ENCODE data around the gene MPV17L2.

Gene MPV17L2

DNA sequence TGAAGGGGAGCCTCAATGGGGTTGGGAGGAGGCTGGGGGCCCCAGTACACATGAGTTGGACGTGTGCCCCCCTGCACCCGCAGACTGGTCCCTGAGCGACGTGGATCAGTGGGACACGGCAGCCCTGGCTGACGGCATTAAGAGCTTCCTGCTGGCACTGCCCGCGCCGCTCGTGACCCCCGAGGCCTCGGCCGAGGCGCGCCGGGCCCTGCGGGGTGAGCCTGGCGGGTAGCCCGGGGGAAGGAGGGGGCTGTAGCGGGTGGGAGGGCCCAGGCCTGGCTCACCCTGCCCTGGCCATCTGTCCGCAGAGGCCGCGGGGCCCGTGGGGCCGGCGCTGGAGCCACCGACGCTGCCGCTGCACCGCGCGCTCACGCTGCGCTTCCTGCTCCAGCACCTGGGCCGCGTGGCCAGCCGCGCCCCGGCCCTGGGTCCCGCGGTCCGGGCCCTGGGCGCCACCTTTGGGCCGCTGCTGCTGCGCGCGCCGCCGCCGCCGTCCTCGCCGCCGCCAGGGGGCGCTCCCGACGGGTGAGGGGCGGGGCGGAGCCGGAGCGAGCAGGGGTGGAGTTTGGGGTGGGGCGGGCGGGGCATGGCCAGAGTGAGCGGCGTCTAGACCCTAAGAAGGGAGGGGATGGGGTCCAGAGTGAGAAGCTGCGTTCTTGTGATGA, 31.9 kb upstream of the MPV17L2 start:
- peak; percentile 89 for DNase-seq (ENCODE audit: low read depth, low spot score)

DNA sequence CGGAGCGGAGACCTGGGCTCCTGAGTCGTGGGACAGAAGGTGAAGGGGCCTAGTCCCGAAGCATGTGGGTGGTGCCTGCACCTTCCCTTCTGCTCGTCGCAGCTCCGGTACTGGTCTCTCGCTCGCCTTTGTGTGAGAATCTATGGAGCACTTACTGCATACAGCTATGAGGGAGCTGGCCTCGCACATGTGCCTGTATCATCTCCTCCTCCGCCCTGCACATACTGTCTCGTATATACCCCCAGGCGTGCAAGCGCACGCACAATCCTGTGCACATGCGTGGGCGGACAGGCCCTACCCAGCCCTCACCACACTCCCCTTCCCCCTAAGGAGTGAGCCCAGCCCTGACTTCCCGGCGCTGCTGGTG, 31.4 kb upstream of the MPV17L2 start:
- no peak for DNase-seq (ENCODE audit: low read depth, low spot score)

DNA sequence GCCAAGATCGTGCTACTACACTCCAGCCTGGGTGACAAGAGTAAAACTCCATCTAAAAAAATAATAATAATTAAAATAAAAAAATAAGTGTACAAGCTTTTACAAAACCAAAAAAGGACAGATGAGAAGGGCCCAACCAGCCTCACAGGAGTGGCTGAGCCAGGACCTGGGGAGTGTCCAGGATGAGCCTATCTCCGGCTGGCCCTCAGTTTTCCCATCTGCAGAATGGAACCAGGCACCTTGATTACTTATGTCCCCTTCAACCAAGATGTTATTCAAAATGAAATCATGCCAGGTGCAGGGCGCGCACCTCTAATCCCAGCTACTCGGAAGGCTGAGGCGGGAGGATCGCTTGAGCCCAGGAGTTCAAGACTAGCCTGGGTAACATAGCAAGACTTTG, 28.9 kb upstream of the MPV17L2 start:
- DNase-seq (ENCODE audit: low read depth, low spot score) = no peak

GRCh38 chr19:18165794-18166544, 27.0 kb upstream of the MPV17L2 start:
- no peak for DNase-seq (ENCODE audit: low read depth, low spot score)

- DNase-seq (ENCODE audit: low read depth, low spot score) = no peak
Measured at GRCh38 chr19:18167011-18167410, 26.0 kb upstream of the MPV17L2 start.

DNA sequence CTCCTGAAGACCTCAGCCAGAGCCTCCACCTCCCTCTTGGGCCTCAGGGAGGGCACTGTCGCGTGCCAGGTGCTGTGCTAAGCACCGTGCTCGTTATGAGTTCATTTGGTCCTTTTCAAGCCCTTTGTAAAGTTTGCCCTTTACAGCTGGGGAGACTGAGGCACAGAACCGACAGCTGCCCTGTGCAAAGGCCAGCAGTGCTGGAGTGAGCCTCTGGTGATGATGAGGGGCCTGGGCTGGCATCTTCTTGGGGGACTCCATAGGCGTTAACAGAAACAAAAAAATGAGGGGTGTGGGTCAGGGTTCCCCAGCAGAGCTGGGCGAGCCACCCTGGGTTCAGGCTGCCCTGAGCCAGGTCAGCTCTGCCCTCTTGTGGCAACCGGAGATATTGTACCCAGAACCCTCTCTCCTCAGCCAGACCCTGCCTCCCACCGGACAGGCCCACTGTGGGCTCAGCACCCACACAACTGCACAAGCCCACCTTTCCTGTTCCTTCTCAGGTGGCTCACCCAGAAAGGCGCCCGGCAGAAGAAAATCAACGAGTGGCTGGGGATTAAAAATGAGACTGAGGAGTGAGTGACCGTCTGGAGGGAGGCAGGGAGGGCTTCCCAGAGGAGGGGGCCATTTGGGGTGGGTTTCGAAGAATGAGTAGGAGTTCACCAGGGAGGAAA, 24.9 kb upstream of the MPV17L2 start:
- peak; percentile 58 for DNase-seq (ENCODE audit: low read depth, low spot score)

DNA sequence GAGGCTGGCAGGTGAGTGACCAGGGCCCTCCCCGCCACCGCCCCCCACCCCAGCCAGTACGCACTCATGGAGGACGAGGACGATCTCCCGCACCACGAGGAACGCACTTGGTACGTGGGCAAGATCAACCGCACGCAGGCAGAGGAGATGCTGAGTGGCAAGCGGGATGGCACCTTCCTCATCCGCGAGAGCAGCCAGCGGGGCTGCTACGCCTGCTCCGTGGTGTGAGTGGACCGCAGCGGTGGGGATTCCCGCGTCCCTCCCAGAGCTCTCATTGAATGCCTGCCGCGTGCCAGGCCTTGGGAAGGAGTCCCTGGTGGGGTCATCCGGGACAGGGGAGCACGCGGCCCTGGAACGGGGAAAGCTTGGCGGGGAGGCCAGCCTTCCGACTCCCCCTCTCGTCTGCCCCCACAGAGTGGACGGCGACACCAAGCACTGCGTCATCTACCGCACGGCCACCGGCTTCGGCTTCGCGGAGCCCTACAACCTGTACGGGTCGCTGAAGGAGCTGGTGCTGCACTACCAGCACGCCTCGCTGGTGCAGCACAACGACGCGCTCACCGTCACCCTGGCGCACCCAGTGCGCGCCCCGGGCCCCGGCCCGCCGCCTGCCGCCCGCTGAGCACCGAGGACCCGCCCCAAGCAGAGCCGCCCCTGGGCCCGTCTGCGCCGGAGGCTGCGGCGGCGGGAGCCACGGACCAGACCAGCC, 24.2 kb upstream of the MPV17L2 start:
- no peak for DNase-seq (ENCODE audit: low read depth, low spot score)

DNA sequence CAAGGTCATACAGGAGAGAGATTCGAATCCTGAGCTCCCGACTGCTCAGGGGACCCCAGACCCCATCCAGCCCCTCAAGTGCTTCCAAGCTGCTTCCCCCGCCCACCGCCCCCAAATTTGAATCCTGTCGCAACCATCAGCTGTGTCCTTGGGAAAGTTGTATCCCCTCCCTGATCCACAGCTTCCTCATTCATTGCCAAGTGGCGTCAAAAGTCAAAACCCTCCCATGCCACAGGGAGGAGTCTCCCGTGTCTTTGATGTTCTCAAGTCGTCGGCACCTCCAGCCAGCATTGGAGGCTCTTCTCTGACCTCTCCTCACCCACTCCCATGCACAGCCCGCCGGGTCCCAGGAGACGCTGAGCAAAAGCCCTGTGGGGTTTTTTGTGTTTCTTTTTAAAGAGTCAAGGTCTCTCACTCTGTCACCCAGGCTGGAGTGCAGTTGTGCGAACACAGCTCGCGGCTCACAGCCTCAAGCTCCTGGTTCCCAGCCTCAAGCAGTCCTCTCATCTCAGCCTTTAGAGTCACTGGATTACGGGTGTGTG, 22.2 kb upstream of the MPV17L2 start:
- DNase-seq (ENCODE audit: low read depth, low spot score) = no peak

DNA sequence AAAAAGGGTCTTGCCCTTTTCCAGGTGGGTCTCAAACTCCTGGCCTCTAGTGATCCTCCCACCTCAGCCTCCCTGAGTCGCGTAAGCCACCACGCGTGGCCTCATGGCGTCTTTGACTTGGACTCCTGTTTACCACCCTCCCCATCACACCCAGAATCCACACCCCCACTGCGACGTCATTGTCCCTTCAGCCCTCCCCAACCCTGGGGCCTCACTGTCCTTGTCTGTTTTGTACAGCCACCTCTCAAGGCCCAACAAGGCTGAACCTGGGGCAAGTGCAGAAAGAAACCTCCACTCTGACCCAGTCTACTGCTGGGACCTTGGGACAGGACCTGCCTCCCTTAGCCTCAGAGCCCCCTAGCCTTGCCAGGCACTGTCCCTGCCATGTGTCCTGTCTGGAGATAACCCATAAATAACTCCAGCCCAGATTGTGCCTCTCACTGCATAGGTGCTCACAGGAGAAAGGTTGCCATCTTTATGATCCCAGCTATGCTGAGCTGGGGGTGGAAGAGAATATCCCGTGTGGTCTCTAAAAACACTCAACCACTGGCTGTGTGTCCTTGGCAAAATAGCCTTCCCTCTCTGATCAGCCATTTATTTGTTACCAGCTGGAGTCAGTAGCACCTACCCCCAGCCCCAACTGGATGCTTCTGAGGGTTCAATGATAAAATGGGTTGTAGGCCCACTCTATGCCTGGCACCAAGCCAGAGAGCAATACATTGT, 21.3 kb upstream of the MPV17L2 start:
- DNase-seq (ENCODE audit: low read depth, low spot score) = no peak

DNA sequence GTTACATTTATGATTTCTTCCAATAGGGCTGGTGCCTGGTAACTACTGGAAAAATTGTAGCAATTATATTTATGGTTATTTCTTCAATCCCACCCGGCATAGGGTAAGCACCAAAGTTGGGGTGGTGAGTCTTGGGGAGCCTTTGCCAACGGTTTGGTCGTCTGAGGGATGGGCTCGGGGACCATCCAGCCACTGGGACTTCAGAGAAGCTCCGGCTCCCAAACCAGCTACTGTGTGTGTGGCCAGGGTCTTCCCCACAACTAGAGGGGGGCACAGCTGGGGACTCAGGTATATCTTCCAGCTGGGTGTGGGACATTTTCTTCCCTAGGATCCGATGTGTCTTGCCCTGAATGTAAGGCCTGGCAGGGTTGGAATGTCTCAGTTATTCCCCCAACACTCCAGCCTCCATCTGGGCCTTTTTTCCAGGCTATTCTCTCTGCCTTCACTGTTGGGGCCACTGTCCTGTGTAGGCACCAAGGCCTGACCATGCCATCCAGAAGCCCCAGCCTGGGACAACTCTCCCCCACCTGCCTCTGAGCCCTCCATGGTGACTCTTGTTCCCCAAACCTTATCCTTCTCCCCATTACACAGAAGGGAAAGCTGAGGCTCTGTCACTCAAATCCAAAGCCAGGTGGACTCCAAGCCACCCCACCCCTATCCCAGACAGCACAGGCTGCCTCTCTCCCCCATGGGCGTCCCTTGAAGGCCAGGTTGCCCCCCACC, 20.5 kb upstream of the MPV17L2 start:
- no peak for DNase-seq (ENCODE audit: low read depth, low spot score)

DNA sequence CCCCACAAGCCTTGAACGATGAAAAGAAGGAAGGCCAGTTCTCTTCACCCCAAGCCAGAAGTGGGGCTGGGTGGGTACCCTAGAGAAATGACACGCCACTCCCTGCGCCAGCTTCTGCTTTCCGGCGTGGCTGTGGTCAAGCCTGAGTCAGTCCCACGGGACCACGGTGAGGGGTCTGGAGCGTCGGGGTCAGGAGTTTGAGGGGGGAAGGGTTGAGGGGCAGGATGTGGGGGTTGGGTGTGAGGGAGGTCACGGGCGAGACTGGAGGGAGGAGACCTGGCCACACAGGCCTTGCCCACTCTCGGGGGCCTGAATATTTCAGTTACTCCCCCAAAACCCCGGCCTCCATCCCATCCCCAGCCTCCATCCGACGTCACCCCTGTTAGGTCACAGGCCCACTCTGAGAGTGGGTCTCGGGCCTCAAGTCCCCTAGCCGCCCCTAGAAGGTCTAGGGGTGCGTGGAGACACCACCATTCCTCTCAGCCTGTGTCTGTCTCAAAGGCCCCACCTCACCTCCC, 19.9 kb upstream of the MPV17L2 start:
- DNase-seq (ENCODE audit: low read depth, low spot score) = no peak

DNA sequence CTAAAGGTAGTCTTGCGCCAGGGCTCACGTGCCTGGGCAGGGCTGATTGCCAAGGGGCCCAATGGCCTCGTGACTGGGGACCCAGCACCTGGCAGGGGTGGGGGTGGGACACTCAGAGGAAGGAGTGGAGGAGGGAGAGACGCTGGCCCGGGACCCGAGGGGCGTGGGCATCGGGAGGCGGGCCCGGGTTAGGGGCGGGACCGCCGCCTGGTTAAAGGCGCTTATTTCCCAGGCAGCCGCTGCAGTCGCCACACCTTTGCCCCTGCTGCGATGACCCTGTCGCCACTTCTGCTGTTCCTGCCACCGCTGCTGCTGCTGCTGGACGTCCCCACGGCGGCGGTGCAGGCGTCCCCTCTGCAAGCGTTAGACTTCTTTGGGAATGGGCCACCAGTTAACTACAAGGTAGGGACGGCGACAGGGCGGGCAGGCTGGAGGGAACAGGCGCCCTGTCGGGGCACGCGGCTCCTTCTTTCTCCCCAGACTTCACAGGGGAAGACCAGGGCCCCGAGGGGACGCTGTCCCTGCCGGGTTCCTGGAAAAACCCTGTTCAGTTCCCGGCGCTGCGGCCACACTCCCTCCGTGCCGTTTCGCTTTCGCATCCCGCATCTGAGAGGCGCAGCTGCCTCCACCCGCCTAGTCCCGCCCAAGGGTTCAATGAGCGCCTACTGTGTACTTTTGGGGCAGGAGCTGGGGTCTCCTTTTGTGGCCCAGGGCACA, 19.3 kb upstream of the MPV17L2 start, which contains the start of gene IFI30:
TSS of gene IFI30 (plus strand) at position 242 of the 717 bp plus-strand sequence. CDS start at position 271, 29 bp downstream.
- peak; percentile 60 for DNase-seq (ENCODE audit: low read depth, low spot score)

DNA sequence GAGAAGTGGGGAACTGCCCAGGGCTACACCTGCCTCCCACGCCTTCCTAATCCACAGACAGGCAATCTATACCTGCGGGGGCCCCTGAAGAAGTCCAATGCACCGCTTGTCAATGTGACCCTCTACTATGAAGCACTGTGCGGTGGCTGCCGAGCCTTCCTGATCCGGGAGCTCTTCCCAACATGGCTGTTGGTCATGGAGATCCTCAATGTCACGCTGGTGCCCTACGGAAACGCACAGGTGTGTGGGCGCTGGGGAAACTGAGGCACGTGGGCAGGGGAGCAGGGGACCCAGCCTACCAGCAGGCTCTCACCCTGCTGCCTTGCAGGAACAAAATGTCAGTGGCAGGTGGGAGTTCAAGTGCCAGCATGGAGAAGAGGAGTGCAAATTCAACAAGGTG, 18.0 kb upstream of the MPV17L2 start:
- no peak for DNase-seq (ENCODE audit: low read depth, low spot score)

DNA sequence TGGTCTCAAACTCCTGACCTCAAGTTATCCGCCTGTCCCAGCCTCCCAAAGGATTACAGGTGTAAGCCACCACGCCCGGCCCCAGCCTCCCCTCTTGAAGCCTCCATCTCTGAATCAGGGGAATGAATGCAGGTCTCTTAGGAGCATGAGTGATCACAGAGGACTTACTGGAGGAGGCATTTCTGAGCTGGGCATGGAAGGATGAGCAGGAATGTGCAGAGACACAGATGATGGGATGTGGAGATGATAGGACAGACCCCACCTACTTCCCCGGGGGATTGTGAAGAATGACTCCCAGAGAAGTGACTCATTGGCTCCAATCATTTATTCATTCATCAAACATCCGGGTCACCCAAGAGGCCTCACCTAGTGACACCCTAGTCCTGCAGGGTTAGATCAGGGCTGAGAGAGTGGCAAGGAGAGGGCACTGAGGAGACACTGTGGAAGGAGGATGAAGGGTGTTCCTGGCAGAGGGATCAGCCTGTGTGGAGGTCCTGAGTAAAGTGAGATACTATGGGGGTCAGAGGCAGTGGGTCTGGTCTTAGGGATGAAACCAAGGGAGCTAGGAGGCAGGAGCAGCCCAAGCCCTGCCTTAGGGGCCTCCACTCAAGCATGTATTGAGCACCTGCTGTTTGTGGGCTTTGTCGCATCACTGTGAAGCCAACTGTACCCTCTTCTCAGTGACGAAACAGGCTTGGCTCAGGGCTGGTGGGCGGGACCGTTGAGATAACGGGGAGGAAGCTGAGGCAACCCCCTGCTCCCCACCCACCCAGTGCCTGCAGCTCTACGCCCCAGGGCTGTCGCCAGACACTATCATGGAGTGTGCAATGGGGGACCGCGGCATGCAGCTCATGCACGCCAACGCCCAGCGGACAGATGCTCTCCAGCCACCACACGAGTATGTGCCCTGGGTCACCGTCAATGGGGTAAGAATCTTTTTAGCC, 16.4 kb upstream of the MPV17L2 start:
- no peak for DNase-seq (ENCODE audit: low read depth, low spot score)

GRCh38 chr19:18179957-18180356, 13.1 kb upstream of the MPV17L2 start:
- DNase-seq (ENCODE audit: low read depth, low spot score) = no peak

DNA sequence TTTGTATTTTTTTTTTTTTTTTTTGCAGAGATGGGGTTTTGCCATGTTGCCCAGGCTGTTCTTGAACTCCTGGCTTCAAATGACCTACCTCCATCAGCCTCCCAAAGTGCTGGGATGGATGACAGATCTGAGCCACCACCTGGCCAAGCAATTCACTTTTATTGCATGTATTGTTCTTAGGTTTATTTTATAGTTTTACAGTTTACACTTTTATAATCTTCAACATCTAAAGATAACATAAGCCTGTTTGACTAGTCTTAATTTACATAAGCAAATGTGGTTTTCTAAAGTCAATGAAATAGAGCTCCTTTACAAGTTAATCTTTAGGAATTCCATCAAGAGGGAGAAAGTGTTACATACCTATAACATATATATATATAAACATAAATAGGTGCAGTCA, 9.5 kb upstream of the MPV17L2 start:
- no peak for DNase-seq (ENCODE audit: low read depth, low spot score)

DNA sequence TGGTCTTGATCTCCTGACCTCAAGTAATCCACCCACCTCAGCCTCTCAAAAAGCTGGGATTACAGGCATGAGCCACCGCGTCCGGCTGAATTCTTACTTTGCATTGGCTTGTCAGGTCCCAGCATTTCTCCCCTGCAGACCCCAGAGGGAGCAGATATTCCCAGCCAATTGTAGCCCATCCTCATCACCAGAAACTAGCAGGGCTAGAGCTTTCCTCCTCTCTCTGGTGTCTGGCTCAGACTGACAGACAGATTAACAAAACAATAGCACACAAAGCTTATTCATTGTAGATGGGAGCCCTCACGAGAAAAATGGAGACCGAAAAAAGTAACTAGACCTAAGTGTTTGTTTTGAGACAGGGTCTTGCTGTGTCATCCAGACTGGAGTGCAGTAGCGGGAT, 7.5 kb upstream of the MPV17L2 start:
- no peak for DNase-seq (ENCODE audit: low read depth, low spot score)

DNA sequence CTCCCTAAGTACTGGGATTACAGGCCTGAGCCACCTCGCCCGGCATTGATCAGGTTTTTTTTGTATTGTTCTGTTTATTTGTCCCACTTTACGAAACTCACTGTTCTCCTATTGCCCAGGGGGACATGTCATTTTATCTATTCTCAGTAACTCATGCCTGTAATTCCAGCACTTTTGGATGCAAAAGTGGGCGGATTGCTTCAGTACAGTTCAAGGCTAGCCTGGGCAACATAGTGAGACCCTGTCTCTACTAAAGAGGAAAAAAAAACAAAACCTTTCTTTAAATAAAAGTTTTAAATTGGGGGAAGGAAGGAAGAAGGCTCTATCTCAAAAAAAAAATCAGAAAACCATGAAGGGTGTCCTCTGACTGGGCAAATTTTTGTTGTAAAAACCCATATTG, 2.7 kb upstream of the MPV17L2 start:
- DNase-seq (ENCODE audit: low read depth, low spot score) = no peak

All from astrocyte of the hippocampus (primary cell).